GM12878 (cell line): ENCODE measurements around the gene EIF5A. TPM values are rescaled to one million over a fixed set of nuclear protein-coding genes. Genes with fewer than 3 reads are reported as not detected.

Experiments
- ATAC-seq: fragments of 200-7000 bp; cut with Tn5 transposase; 3 replicates; pipeline ENCODE4 v1.9.1; 2020; ENCODE audit warnings: mild to moderate bottlenecking, moderate library complexity
- BruUV-seq: library from RNA; stranded (reverse); fragments of 400-500 nt; replicated peaks from 2 replicates; lab custom pipeline; 2021; lab: Mats Ljungman, UMichigan
- CTCF ChIA-PET: fragments of 300-600 bp; sonication (Branson Sonifier 250); formaldehyde crosslinking; extraction: SDS; loops from one replicate; lab custom pipeline; 2021; ENCODE audit warnings: inconsistent platforms; lab: Yijun Ruan, JAX
- POLR2A ChIA-PET: fragments of 350-600 bp; formaldehyde crosslinking; extraction: SDS; loops from one replicate; lab custom pipeline; 2021; ENCODE audit warnings: inconsistent platforms; lab: Charles Lee
- RAD21 ChIA-PET: fragments of 300-600 bp; sonication (Branson Sonifier 250); formaldehyde crosslinking; loops from one replicate; lab custom pipeline; 2023; ENCODE audit warnings: antibody characterized with exemption; ENCODE audit not compliant: unreplicated experiment; lab: Charles Lee
- SMC1A ChIA-PET: fragments of 300-600 bp; sonication (Branson Sonifier 250); formaldehyde crosslinking; loops from one replicate; lab custom pipeline; 2023; ENCODE audit not compliant: unreplicated experiment, uncharacterized antibody; lab: Charles Lee
- DNase-seq: peaks from one replicate; pipeline ENCODE4 v3.0.0-alpha.2; 2011; ENCODE audit warnings: low read depth, low spot score
- FAIRE-seq: peaks from 3 replicates; lab custom pipeline; 2011; peaks lifted over from hg19 to GRCh38; lab: Jason Lieb, UNC
- H2AFZ ChIP-seq: 2 replicates; pipeline ENCODE4 v1.6.0; 2011; ENCODE audit warnings: low read depth, low read length, control low read depth; ENCODE audit not compliant: control insufficient read depth
- H3K27ac ChIP-seq: 2 replicates; pipeline ENCODE4 v1.5.1; 2011; ENCODE audit warnings: control low read depth; ENCODE audit not compliant: control insufficient read depth, insufficient read depth
- H3K27me3 ChIP-seq, 2 experiments: replicated peaks in 1 of 2; 2 replicates each; pipeline versions ENCODE4 v1.6.0 to v1.6.1; 2011; ENCODE audit warnings: low read length in 1 of 2; ENCODE audit not compliant: control insufficient read depth in 2 of 2, insufficient read depth in 2 of 2
- H3K36me3 ChIP-seq, 2 experiments: 2 replicates each; pipeline ENCODE4 v1.5.1; 2011; ENCODE audit warnings: low read length in 1 of 2; ENCODE audit not compliant: control insufficient read depth in 2 of 2, insufficient read depth in 2 of 2
- H3K4me1 ChIP-seq: 2 replicates; pipeline ENCODE4 v1.6.1; 2011; ENCODE audit warnings: mild to moderate bottlenecking, low read length, moderate library complexity, mixed read lengths; ENCODE audit not compliant: control insufficient read depth, insufficient read depth
- H3K4me2 ChIP-seq: 2 replicates; pipeline ENCODE4 v1.6.0; 2011; ENCODE audit warnings: control low read depth; ENCODE audit not compliant: control insufficient read depth, insufficient read depth
- H3K4me3 ChIP-seq: fragments of 200-600 bp; sonication (generic); 2 replicates; pipeline ENCODE4 v1.5.1; 2016
- H3K79me2 ChIP-seq: 2 replicates; pipeline ENCODE4 v1.6.0; 2011; ENCODE audit warnings: low read length; ENCODE audit not compliant: control insufficient read depth, insufficient read depth
- H3K9ac ChIP-seq: 2 replicates; pipeline ENCODE4 v1.8.0; 2011; ENCODE audit warnings: low read length, control low read depth, mixed read lengths; ENCODE audit not compliant: control insufficient read depth, insufficient read depth
- H3K9me3 ChIP-seq: replicated peaks from 3 replicates; pipeline ENCODE4 v1.5.1; 2011; ENCODE audit warnings: mild to moderate bottlenecking, low read length; ENCODE audit not compliant: control insufficient read depth, insufficient read depth
- H4K20me1 ChIP-seq: 2 replicates; pipeline ENCODE4 v1.6.0; 2011; ENCODE audit not compliant: control insufficient read depth, insufficient read depth
- BCL11A ChIP-seq: IDR thresholded peaks from 2 replicates; pipeline ENCODE4 v1.6.1; 2011; ENCODE audit warnings: low read depth, low read length
- EGR1 ChIP-seq, 2 experiments: IDR thresholded peaks; 1 replicate in 1 of 2; 2 replicates in 1 of 2; pipeline ENCODE4 v1.6.1; 2011 to 2012; ENCODE audit warnings: low read depth in 2 of 2, low read length in 2 of 2, borderline replicate concordance in 1 of 2, mild to moderate bottlenecking in 1 of 2, moderate library complexity in 1 of 2
- SIX5 ChIP-seq: IDR thresholded peaks from 2 replicates; pipeline ENCODE4 v1.6.1; 2011; ENCODE audit warnings: mild to moderate bottlenecking, low read depth, low read length, moderate library complexity; ENCODE audit not compliant: severe bottlenecking
- ZBED1 ChIP-seq: IDR thresholded peaks from 2 replicates; pipeline ENCODE4 v1.6.1; 2016; ENCODE audit warnings: borderline replicate concordance
- ZNF217 ChIP-seq: fragments of 450-650 bp; IDR thresholded peaks from 2 replicates; pipeline ENCODE4 v1.6.1; 2017; ENCODE audit warnings: antibody characterized with exemption, mild to moderate bottlenecking
- WGBS: methylation state at CpG from one replicate; pipeline ENCODE4 v1.1.6; 2016; ENCODE audit warnings: low lambda C conversion rate; ENCODE audit not compliant: insufficient replicate concordance, insufficient coverage; ENCODE audit errors: missing lambda C conversion rate; 5-methylcytosine and 5-hydroxymethylcytosine counted together
- in situ Hi-C: fragments of 300-500 bp; cut with MboI; formaldehyde crosslinking; loops from 9 replicates; pipeline ENCODE4 v1.14.3; 2018; ENCODE audit warnings: mixed read lengths
- intact Hi-C: fragments of 100-400 bp; cut with micrococcal nuclease; formaldehyde crosslinking; loops from one replicate; pipeline ENCODE4 v1.14.2; 2022; ENCODE audit not compliant: unreplicated experiment
- polyA plus RNA-seq, 11 experiments: library from polyadenylated mRNA; depleted of rRNA in 4 of 11; unstranded in 6 of 11; stranded (reverse) in 5 of 11; fragments of >200 nt; fragmentation: Nextera tagmentation in 4 of 11; fragmentation: Illumina TruSeq in 1 of 11; extraction: Ambion mirVana in 4 of 11; extraction: Trizol in 1 of 11; gene quantifications; 1 replicate in 1 of 11; 2 replicates in 10 of 11; pipeline versions ENCODE4 v1.2.1 to v1.2.3, GENCODE V29; 2011 to 2016; ENCODE audit warnings: inconsistent platforms in 2 of 11, missing spikeins in 2 of 11, low read depth in 1 of 11
- total RNA-seq, 4 experiments: library from RNA; depleted of rRNA in 3 of 4; stranded (reverse); fragments of >200 nt in 3 of 4; fragmentation: Illumina TruSeq in 1 of 4; extraction: Trizol in 1 of 4; gene quantifications; 2 replicates each; pipeline versions ENCODE4 v1.2.1 to v1.2.3, GENCODE V29; 2013 to 2021
- TF ChIP-seq, protein P1 (sequence below): fragments of 450-650 bp; IDR thresholded peaks from 2 replicates; pipeline ENCODE4 v1.6.1; 2016; ENCODE audit warnings: mild to moderate bottlenecking
- TF ChIP-seq, protein P2 (sequence below): IDR thresholded peaks from 2 replicates; pipeline ENCODE4 v1.6.1; 2012; ENCODE audit warnings: low read depth, low read length, improper control_type of control experiment

EIF5A gene
- total and polyA plus RNA-seq, 10 of the 15 experiments (the other 5 are each of a cell fraction or from before 2014, with no cell fraction given): 26.5 to 1,792 (median 944) TPM

DNA sequence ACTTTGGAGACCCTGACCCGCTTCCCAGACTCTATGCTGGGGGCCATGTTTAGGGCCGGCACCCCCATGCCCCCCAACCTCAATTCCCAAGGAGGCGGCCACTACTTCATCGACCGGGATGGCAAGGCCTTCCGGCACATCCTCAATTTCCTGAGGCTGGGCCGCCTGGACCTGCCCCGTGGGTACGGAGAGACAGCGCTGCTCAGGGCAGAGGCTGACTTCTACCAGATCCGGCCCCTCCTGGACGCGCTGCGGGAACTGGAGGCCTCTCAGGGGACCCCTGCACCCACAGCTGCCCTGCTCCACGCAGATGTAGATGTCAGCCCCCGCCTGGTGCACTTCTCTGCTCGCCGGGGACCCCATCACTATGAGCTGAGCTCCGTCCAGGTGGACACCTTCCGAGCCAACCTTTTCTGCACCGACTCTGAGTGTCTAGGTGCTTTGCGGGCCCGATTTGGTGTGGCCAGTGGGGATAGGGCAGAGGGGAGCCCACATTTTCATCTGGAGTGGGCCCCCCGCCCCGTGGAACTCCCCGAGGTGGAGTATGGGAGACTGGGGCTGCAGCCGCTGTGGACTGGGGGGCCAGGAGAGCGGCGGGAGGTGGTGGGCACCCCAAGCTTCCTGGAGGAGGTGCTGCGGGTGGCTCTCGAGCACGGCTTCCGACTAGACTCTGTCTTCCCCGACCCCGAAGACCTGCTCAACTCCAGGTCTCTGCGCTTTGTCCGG, 45.6 kb downstream of the EIF5A start:
- peak overlapping the region; percentile 88 for H3K4me3 ChIP-seq
- no peaks in the 10 kb centered on the region for H3K27me3 ChIP-seq
- intact Hi-C loops: loop anchor here (5.0 kb wide), 1 partner anchor 84 kb away; the partner anchor contains the start of genes FGF11 and TMEM102
- no peaks in the 10 kb centered on the region for H4K20me1 ChIP-seq
- TF ChIP-seq SIX5 (no peak), EGR1 (IDR thresholded peaks at IDR 0.05; ENCODE audit: borderline replicate concordance in 1 of 2, low read depth in 2 of 2, low read length in 2 of 2) (no peak), ZNF217 (no peak), ZBED1 (no peak), BCL11A (no peak)
- TF ChIP-seq, protein P1, sequence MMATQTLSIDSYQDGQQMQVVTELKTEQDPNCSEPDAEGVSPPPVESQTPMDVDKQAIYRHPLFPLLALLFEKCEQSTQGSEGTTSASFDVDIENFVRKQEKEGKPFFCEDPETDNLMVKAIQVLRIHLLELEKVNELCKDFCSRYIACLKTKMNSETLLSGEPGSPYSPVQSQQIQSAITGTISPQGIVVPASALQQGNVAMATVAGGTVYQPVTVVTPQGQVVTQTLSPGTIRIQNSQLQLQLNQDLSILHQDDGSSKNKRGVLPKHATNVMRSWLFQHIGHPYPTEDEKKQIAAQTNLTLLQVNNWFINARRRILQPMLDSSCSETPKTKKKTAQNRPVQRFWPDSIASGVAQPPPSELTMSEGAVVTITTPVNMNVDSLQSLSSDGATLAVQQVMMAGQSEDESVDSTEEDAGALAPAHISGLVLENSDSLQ: no peak
- TF ChIP-seq, protein P2, sequence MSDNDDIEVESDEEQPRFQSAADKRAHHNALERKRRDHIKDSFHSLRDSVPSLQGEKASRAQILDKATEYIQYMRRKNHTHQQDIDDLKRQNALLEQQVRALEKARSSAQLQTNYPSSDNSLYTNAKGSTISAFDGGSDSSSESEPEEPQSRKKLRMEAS: no peak
- no peak overlapping the region for H2AFZ ChIP-seq
- FAIRE-seq: no peak
- peak overlapping the region; percentile 62 for H3K9ac ChIP-seq
- RAD21 ChIA-PET: interaction anchor here (0.6 to 5.0 kb wide), 9 partner anchors 9 to 103 kb away, joined by 3 to 45 read pairs (median 4); partner anchors contain the start of genes ACAP1, NEURL4 and TMEM102
- ATAC-seq: no peak
- peaks cover 23% of the 10 kb centered on the region for H3K4me1 ChIP-seq
- 90% methylated on average over 28 of the region's 37 CpGs for WGBS
- no TSS peak for BruUV-seq
- no peak for DNase-seq
- no peaks in the 10 kb centered on the region for H3K9me3 ChIP-seq
- SMC1A ChIA-PET: interaction anchor here (0.7 to 1.9 kb wide), 7 partner anchors 15 to 334 kb away, joined by 3 to 9 read pairs (median 4); partner anchors contain the start of genes ACAP1, NEURL4, TMEM102 and TP53
- peaks cover 2% of the 10 kb centered on the region in 2 experiments; a peak in 2 of 4 replicates for H3K36me3 ChIP-seq
- CTCF ChIA-PET: interaction anchor here (0.6 to 4.0 kb wide), 10 partner anchors 8 to 335 kb away, joined by 3 to 58 read pairs (median 4); partner anchors contain the start of genes TMEM102, TP53 and WRAP53
- H3K79me2 ChIP-seq: peaks cover 7% of the 10 kb centered on the region
- in situ Hi-C loops: no loop called here
- POLR2A ChIA-PET: interaction anchor here (0.7 to 1.3 kb wide), 6 partner anchors 16 to 318 kb away, joined by 3 to 10 read pairs (median 4); partner anchors contain the start of genes ACAP1 and TMEM256
- peak overlapping the region; percentile 93 for H3K4me2 ChIP-seq
- no peak overlapping the region for H3K27ac ChIP-seq
